HG03280 (cell line): ENCODE results near the gene ADGRV1.
"Not testable (repeated sequence)": the region's sequence is repeated elsewhere in the genome, so short reads cannot be mapped to it uniquely, and the experiment has no call there.

Source experiments
- ATAC-seq: cut with Tn5 transposase; IDR thresholded peaks from one replicate; pipeline ENCODE4 v1.9.1; 2021; ENCODE audit warnings: mild to moderate bottlenecking, moderate library complexity; ENCODE audit not compliant: unreplicated experiment

Gene ADGRV1

GRCh38 chr5:90897618-90898017 is 339.0 kb downstream of the ADGRV1 start:
- no peak for ATAC-seq

- no peak for ATAC-seq
Measured at GRCh38 chr5:90898326-90899013, 339.9 kb downstream of the ADGRV1 start.

GRCh38 chr5:90899014-90899604 is 340.5 kb downstream of the ADGRV1 start:
- ATAC-seq, result no peak

GRCh38 chr5:90901261-90901660 is 342.7 kb downstream of the ADGRV1 start:
- ATAC-seq, result no peak

GRCh38 chr5:90902170-90902569 is 343.6 kb downstream of the ADGRV1 start:
- no peak for ATAC-seq

- no peak for ATAC-seq
Measured at GRCh38 chr5:90902651-90903386, 344.2 kb downstream of the ADGRV1 start.

DNA sequence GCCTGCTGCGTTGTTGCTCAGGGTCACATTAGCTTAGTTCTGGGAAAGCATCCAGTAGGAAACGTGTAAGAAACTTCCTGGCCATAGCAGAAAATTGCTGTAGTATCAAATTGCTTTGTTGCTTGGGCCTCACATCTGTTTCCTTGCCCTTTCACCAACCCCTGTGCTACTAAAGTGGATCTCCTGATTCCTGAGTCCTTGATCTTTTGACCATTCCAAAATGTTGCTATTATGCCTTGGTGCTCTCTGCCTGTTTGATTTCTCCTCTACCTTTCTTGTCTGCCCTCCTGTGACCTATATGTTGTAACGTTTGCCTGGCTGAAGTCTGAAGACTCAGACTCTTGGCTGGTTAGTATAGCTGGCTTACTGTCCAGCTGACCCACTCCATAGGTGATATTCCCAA is 350.5 kb downstream of the ADGRV1 start:
- no peak for ATAC-seq

- ATAC-seq, result no peak
Measured at GRCh38 chr5:90909940-90910339, 351.3 kb downstream of the ADGRV1 start.

DNA sequence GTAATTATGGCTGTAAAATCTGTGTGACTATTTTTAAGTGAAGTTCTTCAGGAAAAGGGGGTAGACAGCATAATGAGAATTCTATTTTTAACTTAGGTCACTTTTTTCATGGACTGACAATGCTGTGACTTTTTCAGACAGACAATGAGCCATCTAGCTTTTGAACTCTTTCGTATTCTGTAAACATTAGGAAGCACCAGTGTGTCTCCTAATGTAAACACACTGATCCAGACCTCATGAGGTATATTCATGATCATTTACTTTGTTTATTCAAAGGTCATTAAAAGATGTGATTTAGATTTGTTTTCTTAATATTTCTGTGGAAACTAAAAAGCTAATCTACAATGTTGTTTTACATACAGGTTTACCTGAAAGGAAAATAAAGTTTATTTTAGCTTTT is 352.6 kb downstream of the ADGRV1 start:
- no peak for ATAC-seq

DNA sequence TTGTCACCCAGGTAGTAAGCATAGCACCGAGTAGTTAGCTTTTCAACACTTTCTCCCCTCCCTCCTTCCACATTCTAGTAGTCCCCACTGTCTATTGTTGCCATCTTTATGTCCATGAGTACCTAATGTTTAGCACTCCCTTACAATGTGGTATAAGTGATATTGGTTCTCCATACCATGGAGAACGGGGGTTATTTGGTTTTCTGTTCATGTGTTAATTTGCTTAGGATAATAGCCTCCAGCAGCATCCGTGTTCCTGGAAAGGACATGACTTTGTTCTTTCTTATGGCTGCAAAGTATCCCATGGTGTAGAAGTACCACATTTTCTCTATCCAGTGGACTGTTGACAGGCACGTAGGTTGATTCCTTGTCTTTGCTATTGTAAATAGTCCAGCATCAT is 353.9 kb downstream of the ADGRV1 start:
- ATAC-seq, result no peak

DNA sequence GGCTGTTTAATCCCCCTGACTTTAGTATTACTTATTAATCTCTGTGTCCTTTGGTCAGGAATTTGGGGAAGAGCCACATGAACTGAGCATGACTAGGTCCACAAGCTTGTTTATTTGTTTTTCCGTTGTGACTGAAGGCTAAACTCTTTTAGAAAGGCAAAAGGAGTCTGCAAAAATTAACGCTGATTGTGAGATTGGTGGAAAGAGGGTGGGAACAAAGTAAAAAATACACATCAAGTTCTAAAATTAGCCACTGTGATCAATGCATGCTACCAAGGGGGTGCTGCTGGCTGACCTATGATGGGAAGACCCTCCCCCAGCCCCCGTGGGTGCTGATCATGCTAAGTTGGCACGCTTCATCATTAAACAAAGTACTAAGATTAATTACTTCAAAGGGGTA is 356.8 kb downstream of the ADGRV1 start:
- ATAC-seq, result no peak

DNA sequence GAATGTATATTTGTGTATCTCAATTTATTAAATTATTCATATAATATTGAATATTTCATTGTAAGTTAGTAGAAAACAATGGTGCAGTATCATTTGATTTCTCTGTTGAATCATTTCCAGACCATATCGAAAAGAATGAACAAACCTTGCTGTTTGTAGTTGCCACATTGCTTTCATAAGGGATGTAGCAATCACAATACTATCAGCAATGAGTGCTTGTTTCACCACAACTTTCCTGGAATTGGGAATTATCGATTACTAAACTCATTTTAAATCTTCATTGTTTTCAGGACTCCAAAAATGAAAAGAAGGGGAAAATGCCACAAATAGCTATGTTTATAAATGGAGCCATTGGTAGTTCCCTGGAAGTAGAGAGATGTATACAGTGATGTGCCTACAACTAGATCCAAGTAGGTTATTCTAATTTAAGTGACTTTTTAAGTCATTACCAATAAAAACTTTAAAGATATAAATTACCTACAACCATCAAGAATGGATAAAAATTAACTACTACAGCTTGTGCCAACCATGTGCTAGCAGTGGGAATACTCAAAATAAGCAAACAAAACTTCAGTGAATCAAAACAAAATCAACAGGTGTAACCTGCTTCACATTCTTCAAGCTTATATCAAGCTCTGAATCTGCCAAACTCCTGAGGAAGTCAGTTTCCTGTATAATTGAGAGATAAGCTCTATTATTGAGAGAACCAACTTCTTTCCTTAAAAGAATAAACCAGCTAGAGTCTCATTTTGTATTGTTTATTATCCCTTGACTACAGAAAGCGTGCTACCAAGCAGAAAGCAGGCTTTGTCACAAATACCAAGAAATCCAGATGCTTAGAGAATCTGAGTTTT is 358.6 kb downstream of the ADGRV1 start:
- ATAC-seq, result no peak

GRCh38 chr5:90917928-90918668 is 359.5 kb downstream of the ADGRV1 start:
- ATAC-seq, result no peak

- no peak for ATAC-seq
Measured at GRCh38 chr5:90921418-90921973, 362.9 kb downstream of the ADGRV1 start.

GRCh38 chr5:90924222-90924621 is 365.6 kb downstream of the ADGRV1 start:
- not testable (repeated sequence) for ATAC-seq

GRCh38 chr5:90929013-90929839 is 370.6 kb downstream of the ADGRV1 start:
- not testable (repeated sequence) for ATAC-seq

- no peak for ATAC-seq
Measured at GRCh38 chr5:90930062-90930461, 371.5 kb downstream of the ADGRV1 start.

DNA sequence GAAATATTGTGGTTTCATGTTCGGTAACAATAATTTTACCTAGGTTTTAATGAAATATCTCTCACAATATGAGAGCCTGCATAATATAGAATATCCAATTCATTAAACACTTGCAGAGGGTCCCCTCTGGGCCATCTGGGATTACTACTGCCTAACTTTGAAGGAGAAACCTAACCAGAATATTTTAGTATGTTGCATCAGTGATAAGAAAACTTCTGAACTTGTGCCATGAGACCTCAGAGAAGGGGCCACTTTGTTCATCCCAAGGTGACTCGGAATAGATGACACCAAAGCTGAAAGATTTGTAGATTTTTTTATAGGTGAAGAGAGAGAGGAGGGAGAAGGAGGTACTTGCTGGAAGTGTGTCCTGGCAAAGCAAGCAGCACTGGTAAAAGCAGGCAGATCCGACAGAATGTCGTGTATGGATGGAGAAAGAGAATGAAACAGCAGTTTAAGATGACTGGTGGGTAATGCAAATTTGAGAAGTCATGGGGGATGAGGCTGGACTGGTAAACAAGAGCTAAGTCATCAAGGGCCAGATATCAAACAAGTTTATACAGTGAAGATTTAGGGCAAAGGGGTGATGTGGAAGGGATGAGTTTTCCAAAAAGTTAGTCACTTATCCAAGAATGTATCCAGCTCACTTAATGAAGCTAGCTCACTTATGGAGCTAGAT is 372.3 kb downstream of the ADGRV1 start:
- ATAC-seq, result no peak
